Calu3 (cell line): ENCODE data around the gene LIN28A. TPM values are rescaled to one million over a fixed set of nuclear protein-coding genes. Genes with fewer than 3 reads are reported as not detected.

ENCODE experiments used
- BruUV-seq: library from RNA; stranded (reverse); fragments of 400-500 nt; replicated peaks from 2 replicates; lab custom pipeline; 2021; lab: Mats Ljungman, UMichigan
- CTCF ChIA-PET: fragments of 300-600 bp; sonication (Branson Sonifier 250); formaldehyde crosslinking; loops from one replicate; lab custom pipeline; 2022; ENCODE audit warnings: antibody characterized with exemption; lab: Charles Lee
- DNase-seq: peaks from one replicate; pipeline ENCODE4 v3.0.0; 2022
- H3K27ac Mint-ChIP-seq: one replicate; pipeline ENCODE4 v1.8.0; 2022; ENCODE audit warnings: mixed read lengths; ENCODE audit not compliant: unreplicated experiment
- H3K27me3 Mint-ChIP-seq: one replicate; pipeline ENCODE4 v1.8.0; 2022; ENCODE audit warnings: mixed read lengths; ENCODE audit not compliant: unreplicated experiment
- H3K36me3 Mint-ChIP-seq: one replicate; pipeline ENCODE4 v1.8.0; 2022; ENCODE audit warnings: mild to moderate bottlenecking, moderate library complexity, mixed read lengths; ENCODE audit not compliant: insufficient read depth, unreplicated experiment
- H3K4me1 Mint-ChIP-seq: one replicate; pipeline ENCODE4 v1.8.0; 2022; ENCODE audit warnings: mild to moderate bottlenecking, low read depth, mixed read lengths; ENCODE audit not compliant: unreplicated experiment
- H3K4me3 Mint-ChIP-seq: one replicate; pipeline ENCODE4 v1.8.0; 2022; ENCODE audit warnings: mild to moderate bottlenecking, low read depth, moderate library complexity, mixed read lengths; ENCODE audit not compliant: unreplicated experiment
- H3K9me3 Mint-ChIP-seq: one replicate; pipeline ENCODE4 v1.8.0; 2022; ENCODE audit warnings: low read depth, mixed read lengths; ENCODE audit not compliant: unreplicated experiment
- intact Hi-C: fragments of 100-400 bp; cut with micrococcal nuclease; formaldehyde crosslinking; loops from one replicate; pipeline ENCODE4 v1.10.0; 2022; ENCODE audit not compliant: unreplicated experiment
- total RNA-seq: library from RNA; stranded (reverse); gene quantifications from 2 replicates; pipeline ENCODE4 v1.2.3, GENCODE V29; 2022
- TF ChIP-seq, protein P1 (sequence below): fragments of 200-600 bp; IDR thresholded peaks from one replicate; pipeline ENCODE4 v1.8.0; 2022; ENCODE audit warnings: antibody characterized with exemption; ENCODE audit not compliant: unreplicated experiment

Gene LIN28A
- total RNA-seq, 1 experiment from 2014 or later: not detected

DNA sequence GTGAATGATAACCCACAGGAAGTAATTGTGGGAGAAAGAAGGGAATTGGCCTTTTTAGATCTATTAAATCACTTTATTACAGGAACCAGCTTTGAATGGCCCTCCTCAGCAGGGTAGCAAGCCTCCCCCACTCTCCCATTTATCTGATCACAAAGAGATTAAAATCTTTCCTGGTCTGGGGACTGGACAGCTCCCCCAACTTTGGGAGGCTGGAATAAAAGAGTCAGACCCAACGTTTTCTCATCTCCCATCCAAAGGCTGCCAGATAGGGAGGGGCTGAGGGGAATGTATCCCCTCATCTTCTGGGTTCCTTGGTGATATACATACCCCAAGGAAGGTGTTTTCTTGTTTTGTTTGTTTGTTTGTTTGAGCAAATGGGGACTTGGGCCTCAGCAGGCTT is 2.4 kb downstream of the LIN28A start:
- H3K27ac Mint-ChIP-seq: no peak overlapping the region
- intact Hi-C loops: no loop called here
- TF ChIP-seq, protein P1, sequence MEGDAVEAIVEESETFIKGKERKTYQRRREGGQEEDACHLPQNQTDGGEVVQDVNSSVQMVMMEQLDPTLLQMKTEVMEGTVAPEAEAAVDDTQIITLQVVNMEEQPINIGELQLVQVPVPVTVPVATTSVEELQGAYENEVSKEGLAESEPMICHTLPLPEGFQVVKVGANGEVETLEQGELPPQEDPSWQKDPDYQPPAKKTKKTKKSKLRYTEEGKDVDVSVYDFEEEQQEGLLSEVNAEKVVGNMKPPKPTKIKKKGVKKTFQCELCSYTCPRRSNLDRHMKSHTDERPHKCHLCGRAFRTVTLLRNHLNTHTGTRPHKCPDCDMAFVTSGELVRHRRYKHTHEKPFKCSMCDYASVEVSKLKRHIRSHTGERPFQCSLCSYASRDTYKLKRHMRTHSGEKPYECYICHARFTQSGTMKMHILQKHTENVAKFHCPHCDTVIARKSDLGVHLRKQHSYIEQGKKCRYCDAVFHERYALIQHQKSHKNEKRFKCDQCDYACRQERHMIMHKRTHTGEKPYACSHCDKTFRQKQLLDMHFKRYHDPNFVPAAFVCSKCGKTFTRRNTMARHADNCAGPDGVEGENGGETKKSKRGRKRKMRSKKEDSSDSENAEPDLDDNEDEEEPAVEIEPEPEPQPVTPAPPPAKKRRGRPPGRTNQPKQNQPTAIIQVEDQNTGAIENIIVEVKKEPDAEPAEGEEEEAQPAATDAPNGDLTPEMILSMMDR: no peak
- H3K4me3 Mint-ChIP-seq: no peak overlapping the region
- no peak for DNase-seq
- H3K27me3 Mint-ChIP-seq: peaks cover 79% of the 10 kb centered on the region
- no TSS peak for BruUV-seq
- no peaks in the 10 kb centered on the region for H3K9me3 Mint-ChIP-seq
- CTCF ChIA-PET: interaction anchor here (0.7 kb wide), 1 partner anchor 383 kb away, joined by 4 read pairs; no protein-coding TSS in a partner anchor
- H3K36me3 Mint-ChIP-seq: no peaks in the 10 kb centered on the region
- no peaks in the 10 kb centered on the region for H3K4me1 Mint-ChIP-seq

DNA sequence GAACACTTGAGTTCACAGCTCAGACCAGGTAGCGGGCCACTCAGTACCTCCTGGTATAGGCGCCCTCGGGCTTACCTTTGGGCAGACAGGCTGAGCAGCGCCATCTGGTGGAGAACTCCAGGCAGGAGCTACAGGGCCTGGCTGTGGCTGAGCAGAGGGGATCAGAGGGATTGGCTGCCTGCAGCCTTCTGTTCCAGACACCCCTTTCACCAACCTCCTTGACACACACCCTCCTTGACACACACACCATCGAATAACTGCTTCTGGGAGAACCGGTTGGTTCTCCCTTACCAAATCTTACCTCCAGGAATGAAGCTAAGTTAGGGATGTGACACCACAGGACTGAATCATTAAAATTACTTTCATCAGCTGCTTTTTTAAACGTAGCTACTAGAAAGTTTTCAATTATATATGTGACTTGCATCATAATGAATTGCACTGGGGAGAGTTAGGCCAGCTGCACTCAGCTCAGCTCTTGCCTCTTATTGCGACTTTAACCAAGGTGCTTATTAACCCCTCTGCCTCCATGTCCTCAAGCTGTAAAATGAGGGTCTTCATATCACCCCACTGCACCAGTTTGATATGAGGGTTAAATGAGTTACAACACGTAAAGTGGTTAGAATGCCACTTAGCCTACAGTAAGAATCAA is 6.6 kb downstream of the LIN28A start:
- CTCF ChIA-PET: interaction anchor here (0.6 to 1.5 kb wide), 11 partner anchors 11 to 240 kb away, joined by 3 to 5 read pairs (median 3); partner anchors contain the start of genes CNKSR1, DHDDS and SH3BGRL3
- Mint-ChIP-seq H3K36me3 (no peaks in the 10 kb centered on the region), H3K27ac (no peak overlapping the region), H3K27me3 (peaks cover 50% of the 10 kb centered on the region), H3K9me3 (no peaks in the 10 kb centered on the region), H3K4me3 (no peak overlapping the region), H3K4me1 (no peaks in the 10 kb centered on the region)
- BruUV-seq: no TSS peak
- DNase-seq: peak; percentile 78
- TF ChIP-seq, protein P1: peak; percentile 60
- intact Hi-C loops: no loop called here

DNA sequence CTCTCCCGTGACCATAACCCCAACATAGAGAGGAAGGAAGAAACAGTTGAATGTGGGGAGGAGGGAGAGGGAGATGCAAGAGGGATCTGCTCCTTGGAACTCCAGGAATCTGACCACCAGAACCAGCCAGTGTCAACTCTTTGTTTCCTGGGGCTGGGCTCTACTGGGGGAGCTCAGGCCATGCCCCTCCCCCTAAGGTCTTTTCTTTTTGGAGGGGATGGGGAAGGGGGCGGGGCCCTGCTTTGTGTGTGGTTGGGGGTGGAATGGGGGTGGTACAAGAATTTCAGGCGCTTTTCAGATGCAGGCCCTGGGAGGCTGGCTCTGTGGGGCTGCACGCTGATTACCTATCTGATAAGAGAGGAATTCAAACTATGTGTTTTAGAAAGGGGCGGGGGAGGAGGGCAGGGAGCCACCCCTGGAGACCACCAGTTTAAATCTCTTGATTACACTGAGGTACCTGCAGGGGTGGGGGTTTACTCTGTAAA is 8.3 kb downstream of the LIN28A start:
- CTCF ChIA-PET: interaction anchor here (0.6 kb wide), 1 partner anchor 105 kb away, joined by 3 read pairs; no protein-coding TSS in a partner anchor
- Mint-ChIP-seq H3K9me3 (no peaks in the 10 kb centered on the region), H3K4me3 (no peak overlapping the region), H3K27ac (no peak overlapping the region), H3K4me1 (no peaks in the 10 kb centered on the region), H3K36me3 (no peaks in the 10 kb centered on the region), H3K27me3 (peaks cover 33% of the 10 kb centered on the region)
- TF ChIP-seq, protein P1: no peak
- no peak for DNase-seq
- no TSS peak for BruUV-seq
- intact Hi-C loops: no loop called here

DNA sequence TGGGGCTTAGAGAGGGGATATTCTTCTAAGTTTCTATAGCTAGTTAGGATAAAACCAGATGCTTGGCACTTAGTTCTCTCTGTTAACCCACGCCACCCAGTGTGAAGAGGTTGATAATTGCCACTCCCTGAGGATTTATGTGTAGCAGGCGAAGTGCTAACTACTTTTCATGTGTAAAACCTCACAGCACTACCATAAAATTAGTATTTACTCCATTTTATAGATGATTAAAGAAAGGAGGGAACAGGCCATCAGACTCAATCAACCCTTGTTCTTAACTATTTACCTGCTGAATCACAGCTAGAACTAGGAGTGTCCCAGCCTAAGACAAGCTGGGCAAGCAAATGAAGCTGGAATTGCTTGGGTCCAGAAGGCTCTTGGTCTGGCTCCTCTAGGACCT is 8.9 kb downstream of the LIN28A start:
- peaks cover 27% of the 10 kb centered on the region for H3K27me3 Mint-ChIP-seq
- intact Hi-C loops: no loop called here
- H3K36me3 Mint-ChIP-seq: no peaks in the 10 kb centered on the region
- no peaks in the 10 kb centered on the region for H3K9me3 Mint-ChIP-seq
- H3K4me1 Mint-ChIP-seq: no peaks in the 10 kb centered on the region
- H3K27ac Mint-ChIP-seq: no peak overlapping the region
- TF ChIP-seq, protein P1: no peak
- CTCF ChIA-PET: interaction anchor here (0.6 kb wide), 1 partner anchor 104 kb away, joined by 3 read pairs; no protein-coding TSS in a partner anchor
- DNase-seq: no peak
- BruUV-seq: no TSS peak
- H3K4me3 Mint-ChIP-seq: no peak overlapping the region
